GM23248 (cell line): ENCODE results near the gene TTC16.

Experiments used
- EZH2 ChIP-seq: fragments of 200-600 bp; sonication (generic); IDR thresholded peaks from 2 replicates; pipeline ENCODE4 v1.6.1; 2018; ENCODE audit warnings: antibody characterized with exemption, mild to moderate bottlenecking; ENCODE audit not compliant: insufficient read depth, poor library complexity, severe bottlenecking
- EZH2phosphoT487 ChIP-seq: fragments of 200-600 bp; sonication (generic); IDR thresholded peaks from 2 replicates; pipeline ENCODE4 v1.6.1; 2018; ENCODE audit warnings: antibody characterized with exemption, moderate library complexity, mild to moderate bottlenecking, low read depth; ENCODE audit not compliant: insufficient read depth

DNA sequence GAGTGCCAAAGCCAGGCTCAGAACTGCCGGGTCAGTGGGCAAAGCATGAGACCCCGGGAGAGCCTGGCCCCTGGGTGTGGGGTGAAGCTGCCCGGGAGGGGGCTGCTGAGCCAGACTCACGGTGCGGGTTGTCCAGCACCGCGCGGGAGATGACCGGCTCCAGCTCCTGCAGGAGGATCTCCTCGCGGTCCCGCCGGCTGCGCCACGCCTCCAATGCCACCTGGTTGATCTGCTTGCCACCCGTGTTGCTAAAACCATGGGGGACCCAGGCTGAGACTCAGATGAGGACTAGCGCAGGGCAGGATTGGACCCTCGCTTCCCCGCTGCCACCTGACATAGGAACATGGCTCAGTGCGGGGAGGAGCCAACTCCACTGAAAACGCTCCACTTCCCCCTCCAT is 16.6 kb downstream of the TTC16 start:
- no peak for TF ChIP-seq EZH2
- no peak for TF ChIP-seq EZH2phosphoT487
